HCT116 (cell line): ENCODE results near the gene CAGE1.

Source experiments
- EZH2 ChIP-seq: fragments of 200-600 bp; sonication (generic); IDR thresholded peaks from 2 replicates; pipeline ENCODE4 v1.6.1; 2017; ENCODE audit warnings: antibody characterized with exemption, mixed run types
- EZH2phosphoT487 ChIP-seq: fragments of 200-600 bp; IDR thresholded peaks from 2 replicates; pipeline ENCODE4 v1.6.1; 2018; ENCODE audit warnings: antibody characterized with exemption, borderline replicate concordance
- POLR2A ChIP-seq: IDR thresholded peaks from 2 replicates; pipeline ENCODE4 v1.7.0; 2011; ENCODE audit warnings: borderline replicate concordance; ENCODE audit not compliant: insufficient read depth, insufficient read length; ENCODE audit errors: extremely low read depth
- POLR2AphosphoS5 ChIP-seq: IDR thresholded peaks from 2 replicates; pipeline ENCODE4 v1.6.1; 2011; ENCODE audit warnings: mild to moderate bottlenecking, low read depth, low read length, moderate library complexity
- REST ChIP-seq: IDR thresholded peaks from 2 replicates; pipeline ENCODE4 v1.6.1; 2012; ENCODE audit warnings: low read depth
- SIN3A ChIP-seq: IDR thresholded peaks from 2 replicates; pipeline ENCODE4 v1.6.1; 2012; ENCODE audit warnings: low read depth
- TCF7L2 ChIP-seq: IDR thresholded peaks from 2 replicates; pipeline ENCODE4 v1.7.0; 2011; ENCODE audit warnings: borderline replicate concordance, inconsistent platforms; ENCODE audit not compliant: insufficient read depth, insufficient read length; ENCODE audit errors: extremely low read depth
- TF ChIP-seq, protein P1 (sequence below), 3 experiments: fragments of 200-600 bp in 1 of 3; sonication (generic) in 1 of 3; IDR thresholded peaks in 2 of 3; conservative IDR thresholded peaks in 1 of 3; 2 replicates each; pipeline ENCODE4 v1.5.1; 2012 to 2017; ENCODE audit warnings: low read depth in 2 of 3, low read length in 2 of 3, antibody characterized with exemption in 1 of 3, borderline replicate concordance in 1 of 3, control low read depth in 1 of 3, mild to moderate bottlenecking in 1 of 3, mixed read lengths in 1 of 3, mixed run types in 1 of 3, moderate library complexity in 1 of 3; ENCODE audit not compliant: insufficient read depth in 1 of 3
- TF ChIP-seq, protein P2 (sequence below): IDR thresholded peaks from 2 replicates; pipeline ENCODE4 v1.6.1; 2012

DNA sequence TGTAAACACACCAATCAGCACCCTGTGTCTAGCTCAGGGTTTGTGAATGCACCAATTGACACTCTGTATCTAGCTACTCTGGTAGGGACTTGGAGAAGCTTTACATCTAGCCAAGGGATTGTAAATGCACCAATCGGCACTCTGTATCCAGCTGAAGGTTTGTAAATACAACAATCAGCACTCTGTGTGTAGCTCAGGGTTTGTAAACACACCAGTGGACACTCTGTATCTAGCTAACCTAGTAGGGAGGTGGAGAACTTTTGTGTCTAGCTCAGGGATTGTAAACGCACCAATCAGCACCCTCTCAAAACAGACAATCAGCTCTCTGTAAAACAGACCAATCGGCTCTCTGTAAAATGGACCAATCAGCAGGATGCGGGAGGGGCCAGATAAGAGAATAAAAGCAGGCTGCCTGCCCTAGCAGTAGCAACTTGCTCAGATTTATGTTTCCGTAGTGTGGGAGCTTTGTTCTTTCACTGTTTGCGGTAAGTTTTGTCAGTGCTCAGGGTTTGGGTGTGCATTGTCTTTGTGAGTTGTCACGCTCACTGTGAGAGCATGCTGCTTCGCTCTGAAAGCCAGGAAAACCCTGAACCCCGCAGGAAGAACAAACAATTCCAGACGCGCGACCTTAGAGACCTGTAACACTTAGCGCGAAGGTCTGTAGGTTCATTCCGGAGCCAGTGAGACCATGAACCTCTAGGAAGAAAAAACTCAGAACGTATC, 37.1 kb upstream of the CAGE1 start:
- TF ChIP-seq REST (no peak), EZH2 (no peak), SIN3A (no peak), POLR2A (no peak), TCF7L2 (no peak), POLR2AphosphoS5 (no peak), EZH2phosphoT487 (no peak)
- TF ChIP-seq, protein P1, sequence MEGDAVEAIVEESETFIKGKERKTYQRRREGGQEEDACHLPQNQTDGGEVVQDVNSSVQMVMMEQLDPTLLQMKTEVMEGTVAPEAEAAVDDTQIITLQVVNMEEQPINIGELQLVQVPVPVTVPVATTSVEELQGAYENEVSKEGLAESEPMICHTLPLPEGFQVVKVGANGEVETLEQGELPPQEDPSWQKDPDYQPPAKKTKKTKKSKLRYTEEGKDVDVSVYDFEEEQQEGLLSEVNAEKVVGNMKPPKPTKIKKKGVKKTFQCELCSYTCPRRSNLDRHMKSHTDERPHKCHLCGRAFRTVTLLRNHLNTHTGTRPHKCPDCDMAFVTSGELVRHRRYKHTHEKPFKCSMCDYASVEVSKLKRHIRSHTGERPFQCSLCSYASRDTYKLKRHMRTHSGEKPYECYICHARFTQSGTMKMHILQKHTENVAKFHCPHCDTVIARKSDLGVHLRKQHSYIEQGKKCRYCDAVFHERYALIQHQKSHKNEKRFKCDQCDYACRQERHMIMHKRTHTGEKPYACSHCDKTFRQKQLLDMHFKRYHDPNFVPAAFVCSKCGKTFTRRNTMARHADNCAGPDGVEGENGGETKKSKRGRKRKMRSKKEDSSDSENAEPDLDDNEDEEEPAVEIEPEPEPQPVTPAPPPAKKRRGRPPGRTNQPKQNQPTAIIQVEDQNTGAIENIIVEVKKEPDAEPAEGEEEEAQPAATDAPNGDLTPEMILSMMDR (IDR thresholded peaks at IDR 0.05 in 2 of 3, conservative IDR thresholded peaks at IDR 0.05 in 1 of 3; ENCODE audit: borderline replicate concordance in 1 of 3, insufficient read depth in 1 of 3, low read depth in 2 of 3, low read length in 2 of 3), result no peak
- TF ChIP-seq, protein P2, sequence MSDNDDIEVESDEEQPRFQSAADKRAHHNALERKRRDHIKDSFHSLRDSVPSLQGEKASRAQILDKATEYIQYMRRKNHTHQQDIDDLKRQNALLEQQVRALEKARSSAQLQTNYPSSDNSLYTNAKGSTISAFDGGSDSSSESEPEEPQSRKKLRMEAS, result no peak
